Ovary (tissue), 9 donors: Measurements from ENCODE around the gene FOXN4. TPM values are rescaled to one million over a fixed set of nuclear protein-coding genes. Genes with fewer than 3 reads are reported as not detected.

Experiments
- DNase-seq, 5 donors: peaks; one replicate each; pipeline ENCODE4 v3.0.0-alpha.2; 2019 to 2020
- H3K27ac ChIP-seq, 2 donors: fragments of 200-600 bp; one replicate each; pipeline versions ENCODE4 v1.5.1 to v1.8.0; 2019 to 2022
- H3K27me3 ChIP-seq: fragments of 200-600 bp; one replicate; pipeline ENCODE4 v1.8.0; 2022
- H3K36me3 ChIP-seq: fragments of 200-600 bp; sonication (generic); one replicate; pipeline ENCODE4 v1.5.1; 2019
- H3K4me1 ChIP-seq: one replicate; pipeline ENCODE4 v1.8.1; 2013; ENCODE audit warnings: mild to moderate bottlenecking, moderate library complexity; ENCODE audit not compliant: insufficient read depth
- H3K4me3 ChIP-seq: fragments of 200-600 bp; sonication (generic); one replicate; pipeline ENCODE4 v1.5.1; 2017
- H3K9me3 ChIP-seq, 2 donors: fragments of 200-600 bp in 1 of 2; sonication (generic) in 1 of 2; one replicate each; pipeline versions ENCODE4 v1.5.1 to v1.8.1; 2013 to 2019; ENCODE audit warnings: mild to moderate bottlenecking in 1 of 2, moderate library complexity in 1 of 2
- CTCF ChIP-seq, 3 donors: fragments of 450-650 bp in 2 of 3; fragments of 200-600 bp in 1 of 3; IDR thresholded peaks; one replicate each; pipeline versions ENCODE4 v1.5.1 to v1.8.0; 2016 to 2022; ENCODE audit warnings: antibody characterized with exemption in 3 of 3, mild to moderate bottlenecking in 1 of 3
- EP300 ChIP-seq: sonication (generic); formaldehyde crosslinking; IDR thresholded peaks from one replicate; pipeline ENCODE4 v1.6.1; 2017; ENCODE audit warnings: antibody characterized with exemption
- POLR2A ChIP-seq: fragments of 450-650 bp; IDR thresholded peaks from one replicate; pipeline ENCODE4 v1.6.1; 2017; ENCODE audit warnings: antibody characterized with exemption, mild to moderate bottlenecking, moderate library complexity
- WGBS, 3 donors: extraction: QIAGEN DNeasy Blood & Tissue Kit in 1 of 3; methylation state at CpG; one replicate each; pipeline versions ENCODE4 v1.1.5 to v1.1.7; 2013 to 2017; 5-methylcytosine and 5-hydroxymethylcytosine counted together
- intact Hi-C, 4 donors: fragments of 100-400 bp; cut with DNase I; formaldehyde crosslinking; loops; one replicate each; pipeline versions ENCODE4 v1.11.0 to v1.15.1; 2022 to 2023
- polyA plus RNA-seq, 2 donors: library from polyadenylated mRNA; stranded (reverse); fragments of 200-250 nt in 1 of 2; fragments of 350-450 nt in 1 of 2; fragmentation: Illumina TruSeq in 1 of 2; extraction: RNeasy Lipid Tissue Mini Kit (QIAGEN cat#74804) in 1 of 2; gene quantifications; one replicate each; pipeline ENCODE4 v1.2.3, GENCODE V29; 2013 to 2014
- total RNA-seq, 7 donors: library from RNA; depleted of rRNA in 2 of 7; stranded (reverse); fragments of >200 nt in 2 of 7; fragmentation: NEBNext Ultra II Directional in 3 of 7; extraction: Animal tissue kit (Norgen Biotek cat#: 25700) in 3 of 7; gene quantifications; one replicate each; pipeline versions ENCODE4 v1.1.0 to v1.2.4, GENCODE V29; 2016 to 2023
- donor health status: DM: no; HTN: no; CAD: no; lungs with moderate emphysema.
- donor health status: DM: no; HTN: no; CAD: no.
- donor health status: Bipolar disorder and iron deficiency.
- donor health status: DM: yes; HTN: yes; CAD: no.
- donor health status: DM: no; HTN: no; CAD: no.
- donor health status: DM: yes; HTN: yes; CAD: no.

Gene FOXN4
- total and polyA plus RNA-seq, 9 donors: 0.05 to 0.80 (median 0.20) TPM; not detected in 6

- WGBS, 3 donors: 80 to 85% (median 81%) methylated on average over 6 of the region's 6 CpGs
- TF ChIP-seq POLR2A (no peak), CTCF (IDR thresholded peaks at IDR 0.05) (no peak), EP300 (no peak)
- intact Hi-C loops: no loop called here
- Histone ChIP-seq H3K9me3 (no peaks in the 10 kb centered on the region), H3K4me1 (no peaks in the 10 kb centered on the region), H3K4me3 (no peak overlapping the region), H3K27me3 (no peaks in the 10 kb centered on the region), H3K27ac (no peak overlapping the region), H3K36me3 (no peaks in the 10 kb centered on the region)
- DNase-seq: no peak
These were observed 72.8 kb downstream of the FOXN4 start for GRCh38 chr12:109236257-109236656.

- whole genome bisulfite sequencing, 3 donors: 78 to 88% (median 81%) methylated on average over 15 of the region's 15 CpGs
- intact Hi-C loops: no loop called here
- TF ChIP-seq POLR2A (no peak), CTCF (IDR thresholded peaks at IDR 0.05) (no peak), EP300 (no peak)
- H3K27me3 ChIP-seq: no peaks in the 10 kb centered on the region
- H3K27ac ChIP-seq: no peak overlapping the region
- H3K4me1 ChIP-seq: no peaks in the 10 kb centered on the region
- H3K9me3 ChIP-seq: no peaks in the 10 kb centered on the region
- no peak for DNase-seq
- H3K36me3 ChIP-seq: no peaks in the 10 kb centered on the region
- no peak overlapping the region for H3K4me3 ChIP-seq
These were observed 75.1 kb downstream of the FOXN4 start for GRCh38 chr12:109234012-109234411.

- no peaks in the 10 kb centered on the region for H3K9me3 ChIP-seq
- H3K36me3 ChIP-seq: no peaks in the 10 kb centered on the region
- no peak for DNase-seq
- intact Hi-C loops: no loop called here
- 84 to 92% (median 84%) methylated on average over 7 of the region's 7 CpGs for WGBS, 3 donors
- H3K27me3 ChIP-seq: no peaks in the 10 kb centered on the region
- H3K27ac ChIP-seq: no peak overlapping the region
- TF ChIP-seq EP300 (no peak), POLR2A (no peak), CTCF (IDR thresholded peaks at IDR 0.05) (no peak)
- no peaks in the 10 kb centered on the region for H3K4me1 ChIP-seq
- no peak overlapping the region for H3K4me3 ChIP-seq
These were observed 76.4 kb downstream of the FOXN4 start for GRCh38 chr12:109232731-109233130.

- no peak for DNase-seq
- H3K4me1 ChIP-seq: no peaks in the 10 kb centered on the region
- 64 to 70% (median 69%) methylated on average over 2 of the region's 2 CpGs for WGBS, 3 donors
- no peaks in the 10 kb centered on the region for H3K36me3 ChIP-seq
- TF ChIP-seq CTCF (IDR thresholded peaks at IDR 0.05) (no peak), POLR2A (no peak), EP300 (no peak)
- H3K27me3 ChIP-seq: no peaks in the 10 kb centered on the region
- no peak overlapping the region for H3K4me3 ChIP-seq
- no peaks in the 10 kb centered on the region for H3K9me3 ChIP-seq
- no peak overlapping the region for H3K27ac ChIP-seq
- intact Hi-C loops: no loop called here
These were observed 78.9 kb downstream of the FOXN4 start for GRCh38 chr12:109230193-109230592.

GRCh38 chr12:109228664-109229063 is 80.4 kb downstream of the FOXN4 start:
- H3K9me3 ChIP-seq: no peaks in the 10 kb centered on the region
- no peak for DNase-seq
- H3K36me3 ChIP-seq: no peaks in the 10 kb centered on the region
- no peak overlapping the region for H3K27ac ChIP-seq
- intact Hi-C loops: no loop called here
- TF ChIP-seq POLR2A: no peak
- TF ChIP-seq EP300: no peak
- no peak for TF ChIP-seq CTCF (IDR thresholded peaks at IDR 0.05)
- 96% methylated on average over 4 of the region's 4 CpGs for WGBS, 3 donors
- H3K4me1 ChIP-seq: no peaks in the 10 kb centered on the region
- no peak overlapping the region for H3K4me3 ChIP-seq
- H3K27me3 ChIP-seq: no peaks in the 10 kb centered on the region
